Measurements from ENCODE around the gene ATOH7. TPM values are rescaled to one million over a fixed set of nuclear protein-coding genes. Genes with fewer than 3 reads are reported as not detected.
"Not testable (repeated sequence)": the region's sequence is repeated elsewhere in the genome, so short reads cannot be mapped to it uniquely, and the experiment has no call there.

The ATOH7 gene
- polyA plus RNA-seq, 1 experiment = 0.05 TPM

DNA sequence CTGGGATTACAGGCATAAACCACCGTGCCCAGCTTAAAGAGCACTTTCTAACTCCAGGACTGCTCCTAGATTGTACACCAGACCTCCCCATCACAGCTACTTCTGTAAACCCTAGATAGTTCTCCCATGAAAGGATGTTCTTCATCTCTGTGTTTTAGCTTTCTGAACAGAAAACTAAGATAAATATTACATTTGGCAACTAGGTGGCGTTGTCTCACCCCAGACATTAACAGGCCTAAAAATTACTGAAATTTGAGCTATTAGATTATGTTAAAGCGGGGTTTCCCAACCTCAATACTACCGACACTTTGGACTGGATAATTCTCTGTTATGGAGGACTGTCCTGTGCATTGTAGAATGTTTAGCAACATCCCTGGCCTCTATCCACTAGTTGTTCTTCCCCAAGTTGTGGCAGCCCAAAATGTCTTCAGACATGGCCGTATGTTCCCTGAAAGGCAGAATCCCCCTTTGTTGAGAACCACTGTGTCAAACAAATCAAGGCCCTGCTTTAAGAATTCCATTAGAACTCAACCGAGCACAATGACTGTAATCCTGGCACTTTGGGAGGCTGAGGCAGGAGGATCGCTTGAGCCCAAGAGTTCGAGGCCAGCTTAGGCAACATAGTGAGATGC is 19.1 kb downstream of the ATOH7 start:
- Histone ChIP-seq H3K4me3 (ENCODE audit: low read depth, low read length) (no peak overlapping the region), H3K27me3 (ENCODE audit: control insufficient read depth, insufficient read depth, low read length) (no peaks in the 10 kb centered on the region), H3K36me3 (ENCODE audit: control insufficient read depth, insufficient read depth, low read length) (no peaks in the 10 kb centered on the region)
- POLR2A ChIA-PET = no interaction called here
- CTCF ChIA-PET = interaction anchor here (0.8 to 7.2 kb wide), 35 partner anchors 10 to 685 kb away, joined by 3 to 93 read pairs (median 4); partner anchors contain the start of genes HNRNPH3 and PBLD
- DNase-seq (ENCODE audit: low read depth) = no peak
- TF ChIP-seq, protein P1, sequence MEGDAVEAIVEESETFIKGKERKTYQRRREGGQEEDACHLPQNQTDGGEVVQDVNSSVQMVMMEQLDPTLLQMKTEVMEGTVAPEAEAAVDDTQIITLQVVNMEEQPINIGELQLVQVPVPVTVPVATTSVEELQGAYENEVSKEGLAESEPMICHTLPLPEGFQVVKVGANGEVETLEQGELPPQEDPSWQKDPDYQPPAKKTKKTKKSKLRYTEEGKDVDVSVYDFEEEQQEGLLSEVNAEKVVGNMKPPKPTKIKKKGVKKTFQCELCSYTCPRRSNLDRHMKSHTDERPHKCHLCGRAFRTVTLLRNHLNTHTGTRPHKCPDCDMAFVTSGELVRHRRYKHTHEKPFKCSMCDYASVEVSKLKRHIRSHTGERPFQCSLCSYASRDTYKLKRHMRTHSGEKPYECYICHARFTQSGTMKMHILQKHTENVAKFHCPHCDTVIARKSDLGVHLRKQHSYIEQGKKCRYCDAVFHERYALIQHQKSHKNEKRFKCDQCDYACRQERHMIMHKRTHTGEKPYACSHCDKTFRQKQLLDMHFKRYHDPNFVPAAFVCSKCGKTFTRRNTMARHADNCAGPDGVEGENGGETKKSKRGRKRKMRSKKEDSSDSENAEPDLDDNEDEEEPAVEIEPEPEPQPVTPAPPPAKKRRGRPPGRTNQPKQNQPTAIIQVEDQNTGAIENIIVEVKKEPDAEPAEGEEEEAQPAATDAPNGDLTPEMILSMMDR (IDR thresholded peaks at IDR 0.05; ENCODE audit: insufficient read depth, low read depth, low read length) = peak; percentile 61

DNA sequence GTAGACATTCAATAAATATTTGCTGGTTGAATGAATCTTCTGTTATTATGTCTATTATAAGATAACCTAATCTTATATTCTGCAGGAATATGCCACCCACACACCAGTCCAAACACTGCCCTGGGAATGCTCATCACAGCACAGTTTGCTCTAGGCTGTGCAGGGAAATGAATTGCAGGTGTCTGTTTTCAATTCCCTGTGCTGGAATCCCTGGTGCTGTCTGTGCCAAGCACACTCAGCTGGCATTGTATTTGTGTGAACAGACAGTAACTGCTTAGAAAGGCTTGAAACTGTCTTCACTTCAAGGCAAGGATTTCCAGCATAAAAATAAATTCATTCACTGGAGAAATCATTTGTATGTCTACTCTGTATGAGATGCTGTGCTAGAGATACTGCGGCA is 20.2 kb downstream of the ATOH7 start:
- Histone ChIP-seq H3K36me3 (ENCODE audit: control insufficient read depth, insufficient read depth, low read length) (no peaks in the 10 kb centered on the region), H3K4me3 (ENCODE audit: low read depth, low read length) (no peak overlapping the region), H3K27me3 (ENCODE audit: control insufficient read depth, insufficient read depth, low read length) (no peaks in the 10 kb centered on the region)
- CTCF ChIA-PET = interaction anchor here (0.9 to 7.2 kb wide), 11 partner anchors 12 to 357 kb away, joined by 3 to 93 read pairs (median 5); no protein-coding TSS in a partner anchor
- TF ChIP-seq, protein P1 (IDR thresholded peaks at IDR 0.05; ENCODE audit: insufficient read depth, low read depth, low read length) = no peak
- POLR2A ChIA-PET = no interaction called here
- no peak for DNase-seq (ENCODE audit: low read depth)

DNA sequence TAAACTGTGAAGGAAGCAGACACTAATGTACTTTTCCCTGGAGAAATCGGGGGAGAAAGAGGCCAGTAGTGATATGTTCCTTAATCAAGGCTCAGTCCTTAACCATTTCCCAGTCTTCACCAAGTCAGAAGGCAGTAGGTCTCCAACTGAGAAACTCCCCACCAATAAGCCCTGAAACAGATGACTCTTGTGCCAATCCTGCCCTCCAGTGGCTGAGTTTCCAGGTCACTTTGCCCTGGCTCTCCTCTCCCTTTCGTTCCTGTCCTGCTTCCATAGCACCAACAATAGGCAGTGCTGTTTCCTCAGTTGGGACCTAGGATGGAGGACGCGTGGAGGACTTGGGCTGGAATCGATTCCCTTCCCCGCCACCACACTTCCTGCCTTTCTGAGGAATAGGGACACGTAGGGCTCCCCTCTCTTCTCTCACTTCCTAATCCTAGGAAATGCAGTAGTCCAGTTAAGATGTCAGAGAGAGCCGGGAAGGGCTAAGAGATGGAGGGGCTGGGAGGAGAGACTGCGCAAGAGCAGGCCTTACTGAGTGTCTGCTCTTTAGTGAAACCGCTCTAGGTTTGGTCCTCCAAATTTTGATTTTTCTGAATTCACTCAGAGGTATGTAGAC is 23.4 kb downstream of the ATOH7 start:
- POLR2A ChIA-PET = no interaction called here
- Histone ChIP-seq H3K4me3 (ENCODE audit: low read depth, low read length) (no peak overlapping the region), H3K27me3 (ENCODE audit: control insufficient read depth, insufficient read depth, low read length) (no peaks in the 10 kb centered on the region), H3K36me3 (ENCODE audit: control insufficient read depth, insufficient read depth, low read length) (no peaks in the 10 kb centered on the region; the same call in 1 of the 2 replicates)
- CTCF ChIA-PET = interaction anchor here (1.3 to 7.2 kb wide), 4 partner anchors 11 to 420 kb away, joined by 4 to 93 read pairs (median 13); no protein-coding TSS in a partner anchor
- DNase-seq (ENCODE audit: low read depth) = no peak
- TF ChIP-seq, protein P1 (IDR thresholded peaks at IDR 0.05; ENCODE audit: insufficient read depth, low read depth, low read length) = peak; percentile 72

DNA sequence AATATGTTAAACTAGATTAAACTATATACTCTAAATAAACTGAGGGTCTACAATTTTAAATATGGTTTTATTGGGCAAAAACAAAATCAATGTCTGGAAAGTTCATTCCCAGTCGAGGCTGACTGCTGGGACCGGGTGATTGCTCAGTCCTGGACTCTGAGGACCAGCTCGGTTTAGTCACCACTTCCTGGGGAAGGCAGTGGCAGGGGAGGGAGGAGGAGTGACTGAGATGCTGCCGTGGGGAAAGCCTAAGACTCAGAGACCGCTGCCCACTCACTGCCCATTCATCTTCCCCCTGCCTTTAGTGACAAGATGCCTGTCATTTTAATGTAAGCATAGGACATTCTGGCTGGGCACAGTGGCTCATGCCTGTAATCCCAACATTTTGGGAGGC is 29.0 kb downstream of the ATOH7 start:
- ChIA-PET POLR2A (interaction anchor here (0.5 kb wide), 1 partner anchor 127 kb away, joined by 3 read pairs; no protein-coding TSS in a partner anchor), CTCF (interaction anchor here (0.6 to 2.4 kb wide), 8 partner anchors 8 to 423 kb away, joined by 3 to 10 read pairs (median 4); no protein-coding TSS in a partner anchor)
- H3K27me3 ChIP-seq (ENCODE audit: control insufficient read depth, insufficient read depth, low read length) = no peaks in the 10 kb centered on the region
- TF ChIP-seq, protein P1 (IDR thresholded peaks at IDR 0.05; ENCODE audit: insufficient read depth, low read depth, low read length) = no peak
- DNase-seq (ENCODE audit: low read depth) = no peak
- peaks cover 6% of the 10 kb centered on the region for H3K36me3 ChIP-seq (ENCODE audit: control insufficient read depth, insufficient read depth, low read length)
- H3K4me3 ChIP-seq (ENCODE audit: low read depth, low read length) = no peak overlapping the region

DNA sequence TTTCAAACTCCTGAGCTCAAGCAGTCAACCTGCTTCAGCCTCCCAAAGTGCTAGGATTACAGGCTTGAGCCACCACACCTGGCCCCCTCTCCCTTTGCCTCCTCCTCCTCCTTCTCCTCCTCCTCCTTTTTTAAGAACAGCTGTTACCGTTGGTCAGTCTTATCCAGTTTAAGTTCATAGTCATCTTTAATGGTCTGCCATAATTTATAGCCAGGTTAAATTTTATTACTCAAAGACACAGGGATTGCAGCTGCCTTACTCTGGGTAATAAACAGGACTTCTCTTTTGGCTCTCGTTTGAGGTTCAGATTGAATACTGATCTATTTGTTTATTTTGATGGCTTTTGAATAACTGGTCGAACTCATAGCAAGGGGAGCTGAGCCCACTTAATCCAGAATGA is 35.2 kb downstream of the ATOH7 start:
- Histone ChIP-seq H3K36me3 (ENCODE audit: control insufficient read depth, insufficient read depth, low read length) (peaks cover 7% of the 10 kb centered on the region; the same call in 1 of the 2 replicates), H3K27me3 (ENCODE audit: control insufficient read depth, insufficient read depth, low read length) (no peaks in the 10 kb centered on the region), H3K4me3 (ENCODE audit: low read depth, low read length) (no peak overlapping the region)
- CTCF ChIA-PET = interaction anchor here (1.2 to 2.5 kb wide), 2 partner anchors 10 to 16 kb away, joined by 3 to 7 read pairs; no protein-coding TSS in a partner anchor
- DNase-seq (ENCODE audit: low read depth) = no peak
- TF ChIP-seq, protein P1 (IDR thresholded peaks at IDR 0.05; ENCODE audit: insufficient read depth, low read depth, low read length) = no peak
- POLR2A ChIA-PET = no interaction called here

DNA sequence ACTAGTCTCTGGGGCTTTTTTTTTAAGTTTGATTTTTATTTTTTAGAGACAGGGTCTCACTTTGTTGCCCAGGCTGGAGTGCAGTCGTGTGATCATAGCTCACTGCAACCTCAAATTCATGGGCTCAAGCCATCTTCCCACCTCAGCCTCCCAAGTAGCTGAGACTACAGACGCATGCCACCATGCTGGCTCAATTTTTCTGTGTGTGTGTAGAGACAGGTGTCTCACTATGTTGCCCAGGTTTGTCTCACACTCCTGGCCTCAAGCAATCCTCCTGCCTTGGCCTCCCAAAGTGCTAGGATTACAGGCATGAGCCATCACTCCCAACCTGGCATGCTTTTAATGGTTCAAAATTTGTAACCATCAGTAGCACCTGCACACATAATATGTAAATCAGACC is 36.1 kb downstream of the ATOH7 start:
- CTCF ChIA-PET = interaction anchor here (1.2 kb wide), 1 partner anchor 17 kb away, joined by 3 read pairs; no protein-coding TSS in a partner anchor
- H3K36me3 ChIP-seq (ENCODE audit: control insufficient read depth, insufficient read depth, low read length); H3K27me3 ChIP-seq (ENCODE audit: control insufficient read depth, insufficient read depth, low read length); H3K4me3 ChIP-seq (ENCODE audit: low read depth, low read length); DNase-seq (ENCODE audit: low read depth); POLR2A ChIA-PET: not testable (repeated sequence)

Measured in BJ (cell line).